Measurements from ENCODE around the gene SMAD2.
"Not testable (repeated sequence)": the region's sequence is repeated elsewhere in the genome, so short reads cannot be mapped to it uniquely, and the experiment has no call there.

The SMAD2 gene

DNA sequence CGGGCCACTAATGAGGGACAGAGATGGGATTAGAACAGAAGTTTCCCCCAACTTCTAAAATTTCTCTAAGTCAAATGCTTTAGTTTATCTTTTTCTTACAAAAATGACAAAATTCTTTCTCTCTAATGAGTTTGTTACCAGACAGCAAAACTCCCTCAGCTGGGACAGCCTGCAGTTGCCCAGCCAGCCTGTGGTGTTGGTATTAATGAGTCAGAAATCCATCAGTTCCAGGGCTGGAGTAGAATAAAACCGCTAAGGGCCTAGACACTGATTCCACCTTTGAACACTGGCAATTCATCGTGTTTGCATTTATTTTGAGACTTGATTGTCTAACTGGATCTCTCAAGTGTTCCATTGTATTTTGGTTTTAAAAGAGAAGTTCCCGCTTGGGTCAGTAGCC is 38.3 kb upstream of the SMAD2 start:
- DNase-seq: no peak
- no peak overlapping the region for H3K18ac ChIP-seq (ENCODE audit: low read depth in 1 of 2, low read length in 2 of 2)
- no peak overlapping the region for H2BK120ac ChIP-seq (ENCODE audit: low read depth, low read length)

GRCh38 chr18:47968006-47968676 is 37.7 kb upstream of the SMAD2 start:
- Histone ChIP-seq H3K4me2 (ENCODE audit: low read length, poor library complexity, severe bottlenecking) (peak overlapping the region; percentile 23), H2BK12ac (ENCODE audit: low read length in 2 of 2) (no peak overlapping the region), H3K23ac (ENCODE audit: low read length in 2 of 2) (no peak overlapping the region), H3K4me3 (ENCODE audit: insufficient read depth in 1 of 2, low read depth in 1 of 2, low read length in 2 of 2) (no peak overlapping the region), H3K18ac (ENCODE audit: low read depth in 1 of 2, low read length in 2 of 2) (no peak overlapping the region), H3K36me3 (ENCODE audit: control insufficient read depth in 1 of 2, insufficient read depth in 2 of 2, low read depth in 1 of 2, low read length in 2 of 2) (no peaks in the 10 kb centered on the region), H3K4me1 (ENCODE audit: control insufficient read depth, insufficient read depth, low read depth, low read length) (peaks cover 6% of the 10 kb centered on the region), H2BK15ac (ENCODE audit: low read depth, poor library complexity, severe bottlenecking) (no peak overlapping the region), H3K14ac (ENCODE audit: low read length in 2 of 2) (no peak overlapping the region), H4K8ac (ENCODE audit: low read length) (no peak overlapping the region), H2BK5ac (ENCODE audit: low read depth, low read length, poor library complexity, severe bottlenecking) (peak overlapping the region; percentile 54), H3K9me3 (ENCODE audit: control insufficient read depth, low read length) (no peaks in the 10 kb centered on the region), H2AFZ (ENCODE audit: low read depth, low read length) (no peak overlapping the region), H3K27me3 (ENCODE audit: control insufficient read depth in 1 of 2, insufficient read depth in 1 of 2, low read length in 2 of 2) (peaks cover 0 to 15% of the 10 kb centered on the region in 2 experiments), H3K4ac (ENCODE audit: low read depth in 1 of 2, low read length in 2 of 2) (no peak overlapping the region), H3K9ac (ENCODE audit: low read length) (no peak overlapping the region), H3K27ac (ENCODE audit: low read length, poor library complexity, severe bottlenecking) (peak overlapping the region; percentile 96), H2AK5ac (ENCODE audit: low read length, severe bottlenecking) (peak overlapping the region; percentile 57), H3K79me1 (replicated peaks; ENCODE audit: low read length, poor library complexity, severe bottlenecking) (no peaks in the 10 kb centered on the region), H2BK120ac (ENCODE audit: low read depth, low read length) (no peak overlapping the region), H4K91ac (ENCODE audit: low read length) (no peak overlapping the region)
- WGBS: 73% methylated on average over 9 of the region's 9 CpGs
- DNase-seq: no peak

More for the DNA sequence above, 38.3 kb upstream of the SMAD2 start:
- Histone ChIP-seq H3K9me3 (ENCODE audit: control insufficient read depth, low read length) (no peaks in the 10 kb centered on the region), H2BK15ac (ENCODE audit: low read depth, poor library complexity, severe bottlenecking) (no peak overlapping the region), H3K23ac (ENCODE audit: low read length in 2 of 2) (no peak overlapping the region), H3K4me1 (ENCODE audit: control insufficient read depth, insufficient read depth, low read depth, low read length) (peaks cover 6% of the 10 kb centered on the region), H3K4ac (ENCODE audit: low read depth in 1 of 2, low read length in 2 of 2) (no peak overlapping the region), H3K27ac (ENCODE audit: low read length, poor library complexity, severe bottlenecking) (peak overlapping the region; percentile 96), H3K79me1 (replicated peaks; ENCODE audit: low read length, poor library complexity, severe bottlenecking) (no peaks in the 10 kb centered on the region), H2BK12ac (ENCODE audit: low read length in 2 of 2) (no peak overlapping the region), H2BK5ac (ENCODE audit: low read depth, low read length, poor library complexity, severe bottlenecking) (peak overlapping the region; percentile 54), H4K8ac (ENCODE audit: low read length) (no peak overlapping the region), H3K4me2 (ENCODE audit: low read length, poor library complexity, severe bottlenecking) (no peak overlapping the region), H3K4me3 (ENCODE audit: insufficient read depth in 1 of 2, low read depth in 1 of 2, low read length in 2 of 2) (no peak overlapping the region), H2AFZ (ENCODE audit: low read depth, low read length) (no peak overlapping the region), H3K36me3 (ENCODE audit: control insufficient read depth in 1 of 2, insufficient read depth in 2 of 2, low read depth in 1 of 2, low read length in 2 of 2) (no peaks in the 10 kb centered on the region), H4K91ac (ENCODE audit: low read length) (no peak overlapping the region), H3K9ac (ENCODE audit: low read length) (no peak overlapping the region), H3K14ac (ENCODE audit: low read length in 2 of 2) (no peak overlapping the region), H2AK5ac (ENCODE audit: low read length, severe bottlenecking) (no peak overlapping the region), H3K27me3 (ENCODE audit: control insufficient read depth in 1 of 2, insufficient read depth in 1 of 2, low read length in 2 of 2) (peaks cover 0 to 21% of the 10 kb centered on the region in 2 experiments)
- 96% methylated on average over 3 of the region's 4 CpGs for WGBS

- 87% methylated on average over 4 of the region's 4 CpGs for WGBS
- Histone ChIP-seq H2BK120ac (ENCODE audit: low read depth, low read length) (no peak overlapping the region), H2BK15ac (ENCODE audit: low read depth, poor library complexity, severe bottlenecking) (no peak overlapping the region), H3K27me3 (ENCODE audit: control insufficient read depth in 1 of 2, insufficient read depth in 1 of 2, low read length in 2 of 2) (peaks cover 0 to 9% of the 10 kb centered on the region in 2 experiments), H3K9ac (ENCODE audit: low read length) (no peak overlapping the region), H3K79me1 (replicated peaks; ENCODE audit: low read length, poor library complexity, severe bottlenecking) (no peaks in the 10 kb centered on the region), H3K14ac (ENCODE audit: low read length in 2 of 2) (no peak overlapping the region), H3K4me1 (ENCODE audit: control insufficient read depth, insufficient read depth, low read depth, low read length) (peaks cover 2% of the 10 kb centered on the region), H4K8ac (ENCODE audit: low read length) (no peak overlapping the region), H3K27ac (ENCODE audit: low read length, poor library complexity, severe bottlenecking) (no peak overlapping the region), H3K9me3 (ENCODE audit: control insufficient read depth, low read length) (peaks cover 6% of the 10 kb centered on the region), H2BK5ac (ENCODE audit: low read depth, low read length, poor library complexity, severe bottlenecking) (no peak overlapping the region), H3K4ac (ENCODE audit: low read depth in 1 of 2, low read length in 2 of 2) (no peak overlapping the region), H3K4me3 (ENCODE audit: insufficient read depth in 1 of 2, low read depth in 1 of 2, low read length in 2 of 2) (no peak overlapping the region), H4K91ac (ENCODE audit: low read length) (no peak overlapping the region), H2AK5ac (ENCODE audit: low read length, severe bottlenecking) (no peak overlapping the region), H3K23ac (ENCODE audit: low read length in 2 of 2) (no peak overlapping the region), H3K4me2 (ENCODE audit: low read length, poor library complexity, severe bottlenecking) (no peak overlapping the region), H3K36me3 (ENCODE audit: control insufficient read depth in 1 of 2, insufficient read depth in 2 of 2, low read depth in 1 of 2, low read length in 2 of 2) (no peaks in the 10 kb centered on the region), H3K18ac (ENCODE audit: low read depth in 1 of 2, low read length in 2 of 2) (no peak overlapping the region), H2AFZ (ENCODE audit: low read depth, low read length) (no peak overlapping the region), H2BK12ac (ENCODE audit: low read length in 2 of 2) (no peak overlapping the region)
- no peak for DNase-seq
These were observed 33.6 kb upstream of the SMAD2 start for GRCh38 chr18:47964053-47964452.

DNA sequence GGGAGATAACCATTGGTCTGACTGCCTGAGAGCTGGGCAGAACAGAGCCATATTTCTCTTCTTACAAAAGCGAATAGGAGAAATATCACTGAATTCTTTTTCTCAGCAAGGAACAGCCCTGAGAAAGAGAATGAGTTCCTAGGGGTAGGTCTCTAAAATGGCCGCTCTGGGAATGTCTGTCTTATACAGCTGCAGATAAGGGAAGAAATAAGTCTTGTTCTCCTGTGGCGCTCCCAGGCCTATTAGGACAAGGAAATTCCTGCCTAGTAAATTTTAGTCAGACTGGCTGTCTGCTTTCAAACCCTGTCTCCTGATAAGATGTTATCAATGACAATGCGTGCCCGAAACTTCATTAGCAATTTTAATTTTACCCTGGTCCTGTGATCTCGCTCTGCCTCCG is 30.5 kb upstream of the SMAD2 start:
- DNase-seq: not testable (repeated sequence)
- WGBS: 98% methylated on average over 7 of the region's 7 CpGs

More for the DNA sequence above, 30.5 kb upstream of the SMAD2 start:
- not testable (repeated sequence) for H3K23ac ChIP-seq (ENCODE audit: low read length in 2 of 2); H2BK5ac ChIP-seq (ENCODE audit: low read depth, low read length, poor library complexity, severe bottlenecking); H3K9me3 ChIP-seq (ENCODE audit: control insufficient read depth, low read length); H3K4me2 ChIP-seq (ENCODE audit: low read length, poor library complexity, severe bottlenecking); H4K91ac ChIP-seq (ENCODE audit: low read length); H4K8ac ChIP-seq (ENCODE audit: low read length); H3K27ac ChIP-seq (ENCODE audit: low read length, poor library complexity, severe bottlenecking); H3K18ac ChIP-seq (ENCODE audit: low read depth in 1 of 2, low read length in 2 of 2); H3K14ac ChIP-seq (ENCODE audit: low read length in 2 of 2); H2BK15ac ChIP-seq (ENCODE audit: low read depth, poor library complexity, severe bottlenecking); H3K9ac ChIP-seq (ENCODE audit: low read length); H2AFZ ChIP-seq (ENCODE audit: low read depth, low read length); H3K4me3 ChIP-seq (ENCODE audit: insufficient read depth in 1 of 2, low read depth in 1 of 2, low read length in 2 of 2); H3K79me1 ChIP-seq (replicated peaks; ENCODE audit: low read length, poor library complexity, severe bottlenecking); H2BK12ac ChIP-seq (ENCODE audit: low read length in 2 of 2); H3K36me3 ChIP-seq (ENCODE audit: control insufficient read depth in 1 of 2, insufficient read depth in 2 of 2, low read depth in 1 of 2, low read length in 2 of 2); H2AK5ac ChIP-seq (ENCODE audit: low read length, severe bottlenecking); H3K4ac ChIP-seq (ENCODE audit: low read depth in 1 of 2, low read length in 2 of 2); H3K4me1 ChIP-seq (ENCODE audit: control insufficient read depth, insufficient read depth, low read depth, low read length); H2BK120ac ChIP-seq (ENCODE audit: low read depth, low read length)
- peaks cover 3 to 24% of the 10 kb centered on the region in 2 experiments for H3K27me3 ChIP-seq (ENCODE audit: control insufficient read depth in 1 of 2, insufficient read depth in 1 of 2, low read length in 2 of 2)
